ENCODE measurements around the gene RWDD3.

Gene RWDD3

DNA sequence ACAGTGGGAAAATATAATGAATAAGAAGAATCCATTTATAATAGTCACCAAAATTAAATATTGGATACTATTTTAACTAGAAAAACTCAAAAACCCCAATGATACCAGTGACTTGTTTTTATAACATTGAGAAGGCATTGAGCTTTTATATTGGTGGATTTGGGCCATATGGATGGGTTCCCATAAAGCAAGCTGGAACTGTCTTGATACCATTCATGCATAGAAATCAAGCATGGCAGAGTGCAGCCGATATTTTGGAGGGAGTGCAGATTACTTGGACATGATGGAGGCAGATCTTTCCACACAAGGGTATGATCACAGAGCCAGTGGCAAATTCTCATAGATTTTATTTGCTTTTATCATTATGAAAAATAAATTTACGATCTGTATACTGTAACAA, 3.8 kb upstream of the RWDD3 start:
- DNase-seq (ENCODE audit: low spot score) = no peak

DNA sequence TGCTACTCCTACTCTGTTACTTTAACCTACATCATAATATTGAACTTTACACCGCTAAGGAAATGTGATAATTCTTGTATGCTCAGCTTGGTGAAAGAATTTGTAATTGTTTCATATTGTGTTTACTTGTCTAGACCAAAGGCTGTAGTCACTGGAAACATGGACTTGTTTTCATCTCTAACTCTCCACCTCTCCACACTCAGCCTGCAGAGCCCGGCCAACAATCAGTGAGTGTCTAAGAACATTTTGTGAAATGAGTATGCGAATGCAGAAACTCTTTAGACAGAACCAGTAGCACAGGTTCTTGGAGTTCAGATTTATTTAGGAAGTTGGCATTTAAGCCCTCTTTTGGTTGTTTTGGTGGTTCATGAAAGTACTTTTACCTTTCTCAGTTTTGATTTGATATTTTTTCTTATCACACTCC, 3.2 kb upstream of the RWDD3 start:
- no peak for DNase-seq (ENCODE audit: low spot score)

GRCh38 chr1:95232646-95233318, 1.2 kb upstream of the RWDD3 start:
- DNase-seq (ENCODE audit: low spot score) = no peak

DNA sequence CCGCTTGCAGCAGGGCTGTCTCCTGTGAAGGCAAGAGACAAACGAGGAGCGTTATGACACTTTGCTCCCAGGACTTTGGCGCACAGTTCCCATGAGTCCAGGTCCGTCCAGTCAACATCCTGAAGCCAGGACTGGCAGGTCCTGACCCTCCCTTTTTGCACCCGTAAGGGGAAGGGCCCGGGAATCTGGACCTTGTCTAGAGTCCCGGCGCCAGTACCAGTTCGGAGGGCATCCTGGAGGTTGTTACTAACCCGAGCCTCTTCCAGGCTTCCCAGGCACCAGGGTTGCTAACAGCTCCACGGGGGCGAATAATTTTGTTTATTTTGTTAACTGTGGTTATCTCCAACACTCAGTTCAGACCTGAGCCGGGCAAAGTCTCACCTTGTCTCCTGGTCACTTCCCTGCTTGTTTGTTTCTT, 682 bp upstream of the RWDD3 start:
- peak; percentile 22 for DNase-seq (ENCODE audit: low spot score)

DNA sequence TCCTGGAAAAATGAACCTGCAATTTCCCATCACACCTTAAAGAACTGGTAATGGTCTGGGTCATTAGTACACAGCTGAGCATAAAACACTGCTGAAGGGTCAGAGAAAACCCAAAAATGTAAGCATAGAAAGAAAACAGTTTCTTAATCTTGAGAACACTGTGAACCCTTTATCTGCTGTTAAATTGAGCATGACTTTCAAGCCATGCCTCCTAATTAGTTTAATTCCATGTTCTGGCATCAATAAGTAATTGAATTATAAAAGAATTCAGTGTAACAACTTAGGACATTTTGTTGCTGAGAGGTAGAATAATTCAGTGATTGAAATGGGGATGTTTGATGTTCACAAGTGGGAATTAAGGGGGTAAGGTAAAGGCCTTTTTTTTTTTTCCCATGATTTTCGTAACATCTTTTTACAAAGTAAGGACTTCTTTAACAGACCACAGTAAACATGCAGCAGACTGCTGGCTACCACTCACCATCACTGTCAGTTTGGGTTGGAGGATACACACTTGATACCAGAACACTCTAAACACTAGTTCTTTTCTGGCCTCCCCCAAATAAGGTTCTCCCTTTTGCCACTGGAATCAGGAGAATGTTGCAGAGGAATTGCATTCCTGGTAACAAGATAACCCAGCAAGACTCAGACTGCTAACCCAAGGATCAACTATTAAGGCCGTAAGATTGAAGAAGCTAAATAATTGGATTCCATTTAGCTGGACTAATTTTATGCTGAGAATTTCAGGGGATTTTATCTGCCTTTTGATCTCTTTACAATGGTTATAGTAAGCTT, 3.0 kb downstream of the RWDD3 start:
- no peak for DNase-seq (ENCODE audit: low spot score)

- no peak for DNase-seq (ENCODE audit: low spot score)
These were observed 4.1 kb downstream of the RWDD3 start for GRCh38 chr1:95237981-95238703.

- no peak for DNase-seq (ENCODE audit: low spot score)
These were observed 11.0 kb downstream of the RWDD3 start for GRCh38 chr1:95245029-95245428.

DNA sequence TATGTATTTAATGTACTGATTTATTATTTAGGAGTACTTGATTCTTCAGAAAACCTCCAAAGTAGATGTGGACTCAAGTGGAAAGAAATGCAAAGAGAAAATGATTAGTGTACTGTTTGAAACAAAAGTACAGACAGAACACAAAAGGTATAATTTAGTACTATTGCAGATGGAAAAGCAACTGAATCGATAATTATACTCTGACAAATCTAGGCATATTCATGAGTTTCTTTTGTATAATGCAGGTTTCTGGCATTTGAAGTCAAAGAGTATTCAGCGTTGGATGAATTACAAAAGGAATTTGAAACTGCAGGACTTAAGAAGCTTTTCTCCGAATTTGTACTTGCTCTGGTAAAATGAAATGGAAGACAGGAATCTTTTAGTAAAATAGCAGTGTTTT, 12.5 kb downstream of the RWDD3 start:
- DNase-seq (ENCODE audit: low spot score) = no peak

GRCh38 chr1:95247607-95248006, 13.6 kb downstream of the RWDD3 start:
- no peak for DNase-seq (ENCODE audit: low spot score)

- DNase-seq (ENCODE audit: low spot score) = no peak
These were observed 15.9 kb downstream of the RWDD3 start for GRCh38 chr1:95249916-95250315.

GRCh38 chr1:95252422-95252821, 18.4 kb downstream of the RWDD3 start:
- no peak for DNase-seq (ENCODE audit: low spot score)

- no peak for DNase-seq (ENCODE audit: low spot score)
These were observed 20.9 kb downstream of the RWDD3 start for GRCh38 chr1:95254959-95255358.

DNA sequence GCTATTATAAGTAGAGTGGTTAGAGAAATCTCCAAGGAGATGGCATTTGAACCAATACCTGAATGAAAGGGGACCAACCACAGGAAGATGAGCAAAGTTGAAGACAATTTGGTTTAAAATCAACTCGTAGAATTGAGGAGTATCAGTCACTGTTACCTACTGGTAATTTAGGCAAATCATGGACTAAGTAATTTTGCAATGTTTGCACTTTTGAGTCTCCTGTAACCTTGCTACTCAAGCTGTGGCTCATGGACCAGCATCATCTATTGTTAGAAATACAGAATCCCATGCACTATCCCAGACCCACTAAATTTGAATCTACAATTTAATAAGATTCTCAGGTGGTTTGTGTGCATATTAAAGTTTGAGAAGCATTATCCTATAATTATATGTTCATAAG, 21.8 kb downstream of the RWDD3 start:
- no peak for DNase-seq (ENCODE audit: low spot score)

DNA sequence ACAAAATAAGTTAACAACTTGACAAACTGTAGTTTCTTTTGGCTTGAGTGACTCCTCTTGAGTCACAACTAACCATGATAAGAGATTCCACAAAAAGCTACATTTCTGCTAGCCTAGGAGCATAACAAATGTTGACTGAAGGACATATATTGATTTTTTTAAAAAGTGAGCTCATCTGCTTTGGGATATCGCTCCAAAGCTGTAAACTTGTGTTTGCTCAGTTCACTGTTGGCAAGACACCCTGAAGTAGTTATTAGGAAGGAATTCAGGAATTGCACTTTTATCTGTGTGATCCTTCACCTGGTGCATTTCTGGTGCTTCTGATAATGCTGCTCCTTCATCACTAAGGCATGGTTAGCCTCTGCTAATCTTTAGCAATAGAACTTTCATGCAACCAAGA, 23.7 kb downstream of the RWDD3 start:
- no peak for DNase-seq (ENCODE audit: low spot score)

DNA sequence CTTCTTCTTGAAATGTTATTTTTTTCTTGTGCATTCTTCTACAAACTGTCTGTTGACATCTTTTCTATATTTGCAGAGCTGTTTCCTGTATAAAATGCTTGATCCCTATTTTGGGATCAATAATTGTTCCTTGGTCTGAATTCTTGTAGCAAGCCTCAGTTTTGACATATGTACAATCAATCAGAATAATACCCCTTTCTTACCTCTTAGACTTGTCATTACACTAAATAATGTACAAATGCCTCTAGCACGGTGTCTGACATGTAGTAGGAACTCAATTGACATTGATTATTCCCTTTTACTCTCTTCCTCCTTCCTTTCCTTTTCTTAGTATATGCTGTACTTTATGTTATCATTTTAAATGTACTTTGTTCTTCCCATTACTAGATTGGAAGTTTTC, 25.2 kb downstream of the RWDD3 start:
- DNase-seq (ENCODE audit: low spot score) = no peak

GRCh38 chr1:95262913-95263312, 28.9 kb downstream of the RWDD3 start:
- DNase-seq (ENCODE audit: low spot score) = no peak

- no peak for DNase-seq (ENCODE audit: low spot score)
These were observed 29.4 kb downstream of the RWDD3 start for GRCh38 chr1:95263450-95263849.

- DNase-seq (ENCODE audit: low spot score) = no peak
These were observed 31.1 kb downstream of the RWDD3 start for GRCh38 chr1:95265106-95265505.

GRCh38 chr1:95276429-95276828, 42.4 kb downstream of the RWDD3 start:
- no peak for DNase-seq (ENCODE audit: low spot score)

DNA sequence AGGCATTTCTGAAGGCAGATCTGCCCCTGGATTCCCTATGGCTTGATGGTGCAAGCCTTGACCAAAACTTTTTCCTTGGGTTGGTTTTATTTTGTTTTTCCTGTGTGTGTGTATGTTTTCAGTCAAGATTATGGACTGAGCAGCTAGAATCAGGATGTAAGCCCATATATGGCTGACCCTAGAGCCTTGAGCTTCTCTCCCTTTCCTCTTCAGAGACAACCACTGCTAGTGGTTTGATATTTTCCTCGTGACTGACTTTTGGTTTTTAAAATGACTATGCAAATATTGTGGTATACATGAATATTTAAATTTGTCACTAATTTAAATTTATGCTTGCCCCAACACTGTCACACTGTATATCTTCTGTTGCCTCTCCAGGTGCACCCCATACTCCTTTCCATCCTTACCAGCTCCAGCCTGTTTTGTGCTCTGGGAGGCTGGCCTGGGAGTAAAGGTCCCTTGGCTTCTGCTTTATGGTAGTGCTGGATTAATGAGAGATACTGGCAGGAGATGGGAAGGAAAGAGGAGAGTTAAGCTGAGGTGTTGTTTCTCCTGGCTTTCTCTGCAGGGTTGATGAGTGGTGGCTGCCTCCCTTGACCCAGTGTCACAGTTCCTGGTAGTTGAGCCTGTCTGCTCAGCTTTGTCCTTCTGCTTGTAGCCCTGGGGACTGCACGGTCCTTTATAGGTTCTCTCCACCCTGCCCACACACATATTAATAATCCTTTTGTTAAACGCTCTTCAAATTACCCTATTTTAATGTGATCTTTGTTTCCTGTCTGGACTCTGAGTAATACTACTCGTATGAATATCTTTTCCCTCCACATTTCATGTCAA, 44.4 kb downstream of the RWDD3 start:
- no peak for DNase-seq (ENCODE audit: low spot score)

DNA sequence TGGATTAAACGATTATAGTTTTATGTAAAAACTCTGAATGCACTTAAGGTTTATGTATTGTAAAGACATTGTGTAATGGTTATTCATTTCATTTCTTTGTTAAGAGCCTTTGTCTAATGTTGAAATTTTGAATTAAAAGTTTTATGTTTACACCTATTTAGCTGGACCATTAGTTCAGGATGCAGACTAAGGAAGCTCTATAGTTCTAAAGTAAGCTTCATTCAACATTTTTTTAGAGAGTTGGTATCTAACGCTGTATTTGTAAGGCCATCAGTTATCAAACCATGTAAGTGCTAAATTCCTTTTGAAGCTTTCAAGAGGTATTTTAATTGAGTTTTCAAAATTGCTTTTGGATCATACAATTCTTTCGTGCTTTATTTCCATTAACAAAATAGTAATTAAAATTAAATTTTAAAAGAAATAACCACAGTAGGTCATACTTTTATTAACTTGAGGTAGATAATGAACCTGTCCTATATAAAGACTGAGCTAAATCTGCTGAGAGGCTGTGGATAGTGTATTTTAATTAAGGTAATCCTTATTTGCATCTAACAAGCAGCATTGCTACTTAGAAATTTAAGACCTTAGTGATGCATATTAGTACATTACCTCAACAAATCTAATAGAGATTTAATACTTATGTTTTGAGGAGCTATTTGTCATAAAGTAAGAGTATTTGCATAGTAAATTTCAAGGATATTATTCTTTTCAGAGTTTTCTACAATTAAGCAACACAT, 47.9 kb downstream of the RWDD3 start:
- no peak for DNase-seq (ENCODE audit: low spot score)

- no peak for DNase-seq (ENCODE audit: low spot score)
These were observed 48.5 kb downstream of the RWDD3 start for GRCh38 chr1:95282518-95282895.

All from kidney capillary endothelial cell (primary cell).